GM12878 (cell line): ENCODE measurements around the gene MAL. TPM values are rescaled to one million over a fixed set of nuclear protein-coding genes. Genes with fewer than 3 reads are reported as not detected.

Source experiments
- ATAC-seq: fragments of 200-7000 bp; cut with Tn5 transposase; 3 replicates; pipeline ENCODE4 v1.9.1; 2020; ENCODE audit warnings: mild to moderate bottlenecking, moderate library complexity
- BruUV-seq: library from RNA; stranded (reverse); fragments of 400-500 nt; replicated peaks from 2 replicates; lab custom pipeline; 2021; lab: Mats Ljungman, UMichigan
- CTCF ChIA-PET: fragments of 300-600 bp; sonication (Branson Sonifier 250); formaldehyde crosslinking; extraction: SDS; loops from one replicate; lab custom pipeline; 2021; ENCODE audit warnings: inconsistent platforms; lab: Yijun Ruan, JAX
- POLR2A ChIA-PET: fragments of 350-600 bp; formaldehyde crosslinking; extraction: SDS; loops from one replicate; lab custom pipeline; 2021; ENCODE audit warnings: inconsistent platforms; lab: Charles Lee
- RAD21 ChIA-PET: fragments of 300-600 bp; sonication (Branson Sonifier 250); formaldehyde crosslinking; loops from one replicate; lab custom pipeline; 2023; ENCODE audit warnings: antibody characterized with exemption; ENCODE audit not compliant: unreplicated experiment; lab: Charles Lee
- SMC1A ChIA-PET: fragments of 300-600 bp; sonication (Branson Sonifier 250); formaldehyde crosslinking; loops from one replicate; lab custom pipeline; 2023; ENCODE audit not compliant: unreplicated experiment, uncharacterized antibody; lab: Charles Lee
- DNase-seq: peaks from one replicate; pipeline ENCODE4 v3.0.0-alpha.2; 2011; ENCODE audit warnings: low read depth, low spot score
- FAIRE-seq: peaks from 3 replicates; lab custom pipeline; 2011; peaks lifted over from hg19 to GRCh38; lab: Jason Lieb, UNC
- H2AFZ ChIP-seq: 2 replicates; pipeline ENCODE4 v1.6.0; 2011; ENCODE audit warnings: low read depth, low read length, control low read depth; ENCODE audit not compliant: control insufficient read depth
- H3K27ac ChIP-seq: 2 replicates; pipeline ENCODE4 v1.5.1; 2011; ENCODE audit warnings: control low read depth; ENCODE audit not compliant: control insufficient read depth, insufficient read depth
- H3K27me3 ChIP-seq, 2 experiments: replicated peaks in 1 of 2; 2 replicates each; pipeline versions ENCODE4 v1.6.0 to v1.6.1; 2011; ENCODE audit warnings: low read length in 1 of 2; ENCODE audit not compliant: control insufficient read depth in 2 of 2, insufficient read depth in 2 of 2
- H3K36me3 ChIP-seq, 2 experiments: 2 replicates each; pipeline ENCODE4 v1.5.1; 2011; ENCODE audit warnings: low read length in 1 of 2; ENCODE audit not compliant: control insufficient read depth in 2 of 2, insufficient read depth in 2 of 2
- H3K4me1 ChIP-seq: 2 replicates; pipeline ENCODE4 v1.6.1; 2011; ENCODE audit warnings: mild to moderate bottlenecking, low read length, moderate library complexity, mixed read lengths; ENCODE audit not compliant: control insufficient read depth, insufficient read depth
- H3K4me2 ChIP-seq: 2 replicates; pipeline ENCODE4 v1.6.0; 2011; ENCODE audit warnings: control low read depth; ENCODE audit not compliant: control insufficient read depth, insufficient read depth
- H3K4me3 ChIP-seq: fragments of 200-600 bp; sonication (generic); 2 replicates; pipeline ENCODE4 v1.5.1; 2016
- H3K79me2 ChIP-seq: 2 replicates; pipeline ENCODE4 v1.6.0; 2011; ENCODE audit warnings: low read length; ENCODE audit not compliant: control insufficient read depth, insufficient read depth
- H3K9ac ChIP-seq: 2 replicates; pipeline ENCODE4 v1.8.0; 2011; ENCODE audit warnings: low read length, control low read depth, mixed read lengths; ENCODE audit not compliant: control insufficient read depth, insufficient read depth
- H3K9me3 ChIP-seq: replicated peaks from 3 replicates; pipeline ENCODE4 v1.5.1; 2011; ENCODE audit warnings: mild to moderate bottlenecking, low read length; ENCODE audit not compliant: control insufficient read depth, insufficient read depth
- H4K20me1 ChIP-seq: 2 replicates; pipeline ENCODE4 v1.6.0; 2011; ENCODE audit not compliant: control insufficient read depth, insufficient read depth
- ATF7 ChIP-seq: fragments of 450-650 bp; IDR thresholded peaks from 2 replicates; pipeline ENCODE4 v1.6.1; 2016; ENCODE audit warnings: low read depth, mild to moderate bottlenecking
- BHLHE40 ChIP-seq, 2 experiments: fragments of 450-650 bp in 1 of 2; IDR thresholded peaks; 2 replicates each; pipeline ENCODE4 v1.6.1; 2011 to 2017; ENCODE audit warnings: low read depth in 2 of 2, borderline replicate concordance in 1 of 2, improper control_type of control experiment in 1 of 2, low read length in 1 of 2, mild to moderate bottlenecking in 1 of 2
- DPF2 ChIP-seq: fragments of 450-650 bp; IDR thresholded peaks from 2 replicates; pipeline ENCODE4 v1.6.1; 2017; ENCODE audit warnings: mild to moderate bottlenecking
- GATAD2B ChIP-seq: fragments of 450-650 bp; conservative IDR thresholded peaks from 2 replicates; pipeline ENCODE4 v1.6.1; 2017; ENCODE audit warnings: low read depth, mild to moderate bottlenecking, moderate library complexity
- IKZF1 ChIP-seq: fragments of 450-650 bp; conservative IDR thresholded peaks from 2 replicates; pipeline ENCODE4 v1.6.1; 2017; ENCODE audit warnings: antibody characterized with exemption, mild to moderate bottlenecking
- IKZF2 ChIP-seq, 2 experiments: fragments of 450-650 bp; IDR thresholded peaks; 2 replicates each; pipeline ENCODE4 v1.6.1; 2017; ENCODE audit warnings: mild to moderate bottlenecking in 2 of 2, moderate library complexity in 2 of 2
- MEF2B ChIP-seq: fragments of 450-650 bp; IDR thresholded peaks from 2 replicates; pipeline ENCODE4 v1.6.1; 2018; ENCODE audit warnings: mild to moderate bottlenecking, moderate library complexity; ENCODE audit not compliant: partially characterized antibody, poor library complexity, severe bottlenecking
- MLLT1 ChIP-seq: fragments of 450-650 bp; IDR thresholded peaks from 2 replicates; pipeline ENCODE4 v1.6.1; 2016; ENCODE audit warnings: mild to moderate bottlenecking
- NBN ChIP-seq: fragments of 450-650 bp; IDR thresholded peaks from 2 replicates; pipeline ENCODE4 v1.6.1; 2016
- NFIC ChIP-seq: IDR thresholded peaks from 2 replicates; pipeline ENCODE4 v1.6.1; 2012; ENCODE audit warnings: low read depth, mild to moderate bottlenecking, inconsistent platforms, low read length, moderate library complexity
- NR2C2 ChIP-seq: IDR thresholded peaks from 2 replicates; pipeline ENCODE4 v1.6.1; 2011; ENCODE audit warnings: borderline replicate concordance, low read depth; ENCODE audit not compliant: control insufficient read depth, insufficient read length
- NR2F1 ChIP-seq: fragments of 450-650 bp; conservative IDR thresholded peaks from 2 replicates; pipeline ENCODE4 v1.6.1; 2017; ENCODE audit warnings: mild to moderate bottlenecking
- PKNOX1 ChIP-seq: fragments of 450-650 bp; IDR thresholded peaks from 2 replicates; pipeline ENCODE4 v1.6.1; 2016; ENCODE audit warnings: mild to moderate bottlenecking
- PML ChIP-seq: IDR thresholded peaks from 2 replicates; pipeline ENCODE4 v1.6.1; 2012; ENCODE audit warnings: low read length, inconsistent platforms
- RELB ChIP-seq: fragments of 450-650 bp; IDR thresholded peaks from 2 replicates; pipeline ENCODE4 v1.6.1; 2017; ENCODE audit warnings: low read depth, mild to moderate bottlenecking, moderate library complexity
- RUNX3 ChIP-seq: IDR thresholded peaks from 2 replicates; pipeline ENCODE4 v1.6.1; 2012; ENCODE audit warnings: low read length, inconsistent platforms
- SPI1 ChIP-seq: IDR thresholded peaks from 2 replicates; pipeline ENCODE4 v1.6.1; 2011; ENCODE audit warnings: low read depth, mild to moderate bottlenecking, low read length, moderate library complexity, borderline replicate concordance; ENCODE audit not compliant: insufficient read depth
- TCF3 ChIP-seq: IDR thresholded peaks from 2 replicates; pipeline ENCODE4 v1.6.1; 2012; ENCODE audit warnings: low read depth, mild to moderate bottlenecking, low read length, borderline replicate concordance; ENCODE audit not compliant: insufficient read depth
- ZNF217 ChIP-seq: fragments of 450-650 bp; IDR thresholded peaks from 2 replicates; pipeline ENCODE4 v1.6.1; 2017; ENCODE audit warnings: antibody characterized with exemption, mild to moderate bottlenecking
- ZNF384 ChIP-seq: IDR thresholded peaks from 2 replicates; pipeline ENCODE4 v1.6.1; 2012; ENCODE audit warnings: low read depth, mild to moderate bottlenecking, low read length, improper control_type of control experiment, borderline replicate concordance
- WGBS: methylation state at CpG from one replicate; pipeline ENCODE4 v1.1.6; 2016; ENCODE audit warnings: low lambda C conversion rate; ENCODE audit not compliant: insufficient replicate concordance, insufficient coverage; ENCODE audit errors: missing lambda C conversion rate; 5-methylcytosine and 5-hydroxymethylcytosine counted together
- in situ Hi-C: fragments of 300-500 bp; cut with MboI; formaldehyde crosslinking; loops from 9 replicates; pipeline ENCODE4 v1.14.3; 2018; ENCODE audit warnings: mixed read lengths
- intact Hi-C: fragments of 100-400 bp; cut with micrococcal nuclease; formaldehyde crosslinking; loops from one replicate; pipeline ENCODE4 v1.14.2; 2022; ENCODE audit not compliant: unreplicated experiment
- polyA plus RNA-seq, 11 experiments: library from polyadenylated mRNA; depleted of rRNA in 4 of 11; unstranded in 6 of 11; stranded (reverse) in 5 of 11; fragments of >200 nt; fragmentation: Nextera tagmentation in 4 of 11; fragmentation: Illumina TruSeq in 1 of 11; extraction: Ambion mirVana in 4 of 11; extraction: Trizol in 1 of 11; gene quantifications; 1 replicate in 1 of 11; 2 replicates in 10 of 11; pipeline versions ENCODE4 v1.2.1 to v1.2.3, GENCODE V29; 2011 to 2016; ENCODE audit warnings: inconsistent platforms in 2 of 11, missing spikeins in 2 of 11, low read depth in 1 of 11
- total RNA-seq, 4 experiments: library from RNA; depleted of rRNA in 3 of 4; stranded (reverse); fragments of >200 nt in 3 of 4; fragmentation: Illumina TruSeq in 1 of 4; extraction: Trizol in 1 of 4; gene quantifications; 2 replicates each; pipeline versions ENCODE4 v1.2.1 to v1.2.3, GENCODE V29; 2013 to 2021

MAL gene
- total and polyA plus RNA-seq, 10 of the 15 experiments (the other 5 are each of a cell fraction or from before 2014, with no cell fraction given): 1.3 to 4.5 (median 1.7) TPM

- Histone ChIP-seq H3K9ac (no peak overlapping the region), H3K4me1 (peaks cover 29% of the 10 kb centered on the region), H3K79me2 (no peaks in the 10 kb centered on the region), H3K27ac (peak overlapping the region; percentile 27; the same call in 1 of the 2 replicates), H4K20me1 (no peaks in the 10 kb centered on the region), H3K36me3 (no peaks in the 10 kb centered on the region), H3K9me3 (no peaks in the 10 kb centered on the region), H3K4me2 (peak overlapping the region; percentile 36; the same call in 1 of the 2 replicates), H3K27me3 (no peaks in the 10 kb centered on the region), H2AFZ (no peak overlapping the region; the same call in 1 of the 2 replicates), H3K4me3 (no peak overlapping the region)
- RAD21 ChIA-PET: interaction anchor here (1.7 to 2.9 kb wide), 2 partner anchors 10 to 66 kb away, joined by 6 to 13 read pairs; no protein-coding TSS in a partner anchor
- BruUV-seq: no TSS peak
- CTCF ChIA-PET: interaction anchor here (1.0 to 1.9 kb wide), 6 partner anchors 9 to 63 kb away, joined by 3 to 12 read pairs (median 4); no protein-coding TSS in a partner anchor
- SMC1A ChIA-PET: interaction anchor here (1.2 to 1.5 kb wide), 2 partner anchors 27 to 35 kb away, joined by 3 to 4 read pairs; no protein-coding TSS in a partner anchor
- intact Hi-C loops: loop anchor here (2.0 to 5.0 kb wide), 2 partner anchors 26 to 149 kb away; no protein-coding TSS in a partner anchor
- DNase-seq (peak; percentile 57), FAIRE-seq (no peak), ATAC-seq (peak; percentile 88)
- in situ Hi-C loops: no loop called here
- POLR2A ChIA-PET: no interaction called here
- WGBS: 61% methylated on average over 10 of the region's 10 CpGs
- TF ChIP-seq NR2F1 (peak; percentile 44; the same call in 1 of the 2 replicates), TCF3 (0 out of 2 replicates have a peak, but pooled peaks have one; percentile 55), MLLT1 (peak; percentile 35; the same call in 1 of the 2 replicates), NFIC (peak; percentile 31; the same call in 1 of the 2 replicates), PML (no peak), ATF7 (peak; percentile 30; the same call in 1 of the 2 replicates), IKZF2 (IDR thresholded peaks at IDR 0.05) (peak; percentile 58 to 72; a peak in 3 of 4 replicates), GATAD2B (peak; percentile 24; the same call in 1 of the 2 replicates), DPF2 (peak; percentile 30; the same call in 1 of the 2 replicates), RUNX3 (peak; percentile 88), PKNOX1 (peak; percentile 12; the same call in 1 of the 2 replicates), BHLHE40 (IDR thresholded peaks at IDR 0.05; ENCODE audit: borderline replicate concordance in 1 of 2, low read depth in 2 of 2, low read length in 1 of 2) (peak; percentile 55 to 78; a peak in 2 of 4 replicates), NR2C2 (no peak), ZNF384 (no peak), SPI1 (peak; percentile 45), MEF2B (peak; percentile 67), RELB (0 out of 2 replicates have a peak, but pooled peaks have one; percentile 47), ZNF217 (no peak), IKZF1 (peak; percentile 77), NBN (peak; percentile 54; the same call in 1 of the 2 replicates)
Measured at GRCh38 chr2:95012881-95013550, 12.5 kb upstream of the MAL start.
